Activated CD4-positive, alpha-beta T cell treated with anti-CD3 and anti-CD28 coated beads, Interleukin-2, amount 10 ng/mL, durations not matched to agents 24 days and 14 days (primary cell): ENCODE results near the gene UVRAG. TPM values are rescaled to one million over a fixed set of nuclear protein-coding genes. Genes with fewer than 3 reads are reported as not detected.
"Not testable (repeated sequence)": the region's sequence is repeated elsewhere in the genome, so short reads cannot be mapped to it uniquely, and the experiment has no call there.

Experiments
- DNase-seq: peaks from one replicate; pipeline ENCODE4 v3.0.0; 2022
- H3K27ac Mint-ChIP-seq: one replicate; pipeline ENCODE4 v1.8.0; 2022; ENCODE audit warnings: mild to moderate bottlenecking, mixed read lengths
- H3K27me3 Mint-ChIP-seq: one replicate; pipeline ENCODE4 v1.8.0; 2022; ENCODE audit warnings: mixed read lengths
- H3K36me3 Mint-ChIP-seq: one replicate; pipeline ENCODE4 v1.8.0; 2022; ENCODE audit warnings: low read depth, mild to moderate bottlenecking, mixed read lengths
- H3K4me1 Mint-ChIP-seq: one replicate; pipeline ENCODE4 v1.8.0; 2021; ENCODE audit warnings: mixed read lengths
- H3K4me3 Mint-ChIP-seq: one replicate; pipeline ENCODE4 v1.8.0; 2022; ENCODE audit warnings: mild to moderate bottlenecking, moderate library complexity, mixed read lengths
- H3K9me3 Mint-ChIP-seq: one replicate; pipeline ENCODE4 v1.8.0; 2021; ENCODE audit warnings: mixed read lengths
- intact Hi-C: fragments of 100-400 bp; cut with micrococcal nuclease; formaldehyde crosslinking; loops from one replicate; pipeline ENCODE4 v1.15.1; 2023
- total RNA-seq: library from RNA; stranded (reverse); gene quantifications from 2 replicates; pipeline ENCODE4 v1.2.3, GENCODE V29; 2022

Gene UVRAG
- total RNA-seq, 1 donor from 2014 or later = 19.2 TPM

- Mint-ChIP-seq H3K9me3 (no peaks in the 10 kb centered on the region), H3K27ac (no peak overlapping the region), H3K4me3 (no peak overlapping the region), H3K36me3 (peaks cover 5% of the 10 kb centered on the region), H3K4me1 (peaks cover 3% of the 10 kb centered on the region), H3K27me3 (no peaks in the 10 kb centered on the region)
- no peak for DNase-seq
- intact Hi-C loops = no loop called here
Observed at GRCh38 chr11:75921808-75922207, 106.8 kb downstream of the UVRAG start.

DNA sequence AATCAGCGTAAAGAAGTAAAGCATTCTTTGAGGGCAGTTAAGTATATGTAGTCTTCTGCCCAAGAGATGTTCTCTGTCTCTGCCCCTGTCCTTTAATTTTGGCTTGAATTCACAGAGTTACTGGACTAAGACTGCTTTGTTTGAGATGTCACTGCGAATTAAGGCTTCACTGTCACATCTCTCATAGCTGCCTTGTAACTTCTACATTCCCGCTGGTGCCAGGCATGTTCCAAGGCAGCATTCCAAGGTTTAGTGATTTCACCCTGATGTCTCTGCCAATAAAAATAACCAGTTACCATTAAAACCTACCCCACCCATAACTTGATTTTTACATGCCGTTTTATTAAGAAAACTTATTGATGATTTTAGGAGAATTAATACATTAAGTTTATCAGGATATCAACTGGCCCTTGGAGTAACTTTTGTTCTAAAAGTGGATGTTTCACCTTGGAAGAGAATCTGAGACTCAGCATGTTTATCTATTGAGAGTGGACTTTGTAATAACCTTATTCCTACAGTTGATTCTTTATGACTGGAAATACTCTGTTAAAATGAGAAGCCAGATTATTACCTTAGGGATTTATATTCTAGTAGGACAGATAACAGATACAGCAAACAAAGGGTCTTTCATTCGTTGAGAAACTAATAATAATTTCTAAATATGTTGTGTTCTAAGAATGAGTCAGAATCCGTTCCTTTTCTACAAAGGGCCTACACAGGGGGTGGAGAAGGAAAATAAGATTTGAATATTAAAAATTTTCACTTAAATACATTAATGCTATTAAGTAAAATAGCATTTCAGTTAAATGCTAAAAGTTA is 110.2 kb downstream of the UVRAG start:
- H3K4me3 Mint-ChIP-seq = no peak overlapping the region
- DNase-seq = no peak
- no peaks in the 10 kb centered on the region for H3K27me3 Mint-ChIP-seq
- H3K27ac Mint-ChIP-seq = no peak overlapping the region
- intact Hi-C loops = no loop called here
- peaks cover 3% of the 10 kb centered on the region for H3K4me1 Mint-ChIP-seq
- no peaks in the 10 kb centered on the region for H3K9me3 Mint-ChIP-seq
- peaks cover 2% of the 10 kb centered on the region for H3K36me3 Mint-ChIP-seq

- no peak for DNase-seq
- no peaks in the 10 kb centered on the region for H3K27me3 Mint-ChIP-seq
- no peak overlapping the region for H3K4me3 Mint-ChIP-seq
- intact Hi-C loops = no loop called here
- H3K4me1 Mint-ChIP-seq = peaks cover 3% of the 10 kb centered on the region
- H3K36me3 Mint-ChIP-seq = no peaks in the 10 kb centered on the region
- H3K27ac Mint-ChIP-seq = no peak overlapping the region
- H3K9me3 Mint-ChIP-seq = no peaks in the 10 kb centered on the region
Observed at GRCh38 chr11:75925785-75926164, 110.8 kb downstream of the UVRAG start.

DNA sequence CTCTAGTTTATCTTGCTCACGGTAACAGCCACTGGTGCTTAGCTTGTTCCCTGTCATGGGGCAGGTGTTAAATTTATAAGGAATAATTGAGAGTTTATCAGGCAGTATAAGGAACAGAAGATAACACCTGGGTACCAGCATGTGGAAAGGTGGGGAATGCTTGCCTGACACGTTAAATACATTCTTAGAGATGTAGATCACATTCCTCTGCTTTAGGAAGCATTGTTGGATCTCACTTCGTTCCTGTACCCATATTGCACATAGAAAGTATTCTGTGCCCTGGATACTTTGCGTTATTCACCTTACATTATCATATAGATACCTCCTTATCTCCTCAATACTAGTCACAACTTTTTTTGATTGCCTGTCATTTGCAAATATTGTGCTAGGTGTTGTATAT is 114.7 kb downstream of the UVRAG start:
- Mint-ChIP-seq H3K4me1 (no peaks in the 10 kb centered on the region), H3K27ac (no peak overlapping the region), H3K9me3 (no peaks in the 10 kb centered on the region), H3K27me3 (no peaks in the 10 kb centered on the region), H3K4me3 (no peak overlapping the region), H3K36me3 (peaks cover 2% of the 10 kb centered on the region)
- no peak for DNase-seq
- intact Hi-C loops = no loop called here

- Mint-ChIP-seq H3K9me3 (no peaks in the 10 kb centered on the region), H3K36me3 (peaks cover 2% of the 10 kb centered on the region), H3K27me3 (no peaks in the 10 kb centered on the region), H3K4me1 (no peaks in the 10 kb centered on the region), H3K27ac (no peak overlapping the region), H3K4me3 (no peak overlapping the region)
- intact Hi-C loops = no loop called here
- DNase-seq = no peak
Observed at GRCh38 chr11:75930534-75930933, 115.5 kb downstream of the UVRAG start.

DNA sequence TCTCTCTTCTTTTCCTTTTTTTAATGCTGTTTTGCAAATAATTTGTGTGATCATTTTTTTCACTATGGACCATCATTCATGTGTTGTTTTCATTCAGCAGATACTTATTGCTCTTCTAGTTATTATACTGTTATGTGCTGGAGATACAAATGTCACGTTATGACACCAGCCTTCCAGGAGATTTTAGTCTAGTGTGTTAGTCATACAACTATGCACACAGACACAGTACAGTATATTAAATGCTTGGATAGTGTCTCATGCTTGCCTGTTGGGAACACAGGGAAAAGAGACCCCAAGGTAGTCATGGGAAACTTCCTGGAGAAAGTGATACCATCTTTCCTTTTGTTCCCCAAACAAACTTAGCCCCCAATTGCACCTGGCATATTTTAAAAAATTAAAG is 116.1 kb downstream of the UVRAG start:
- Mint-ChIP-seq H3K27me3 (no peaks in the 10 kb centered on the region), H3K27ac (no peak overlapping the region), H3K9me3 (no peaks in the 10 kb centered on the region), H3K36me3 (peaks cover 2% of the 10 kb centered on the region), H3K4me3 (no peak overlapping the region), H3K4me1 (no peaks in the 10 kb centered on the region)
- DNase-seq = no peak
- intact Hi-C loops = no loop called here

- intact Hi-C loops, H3K4me3 Mint-ChIP-seq, H3K9me3 Mint-ChIP-seq, H3K27me3 Mint-ChIP-seq, H3K36me3 Mint-ChIP-seq, DNase-seq, H3K27ac Mint-ChIP-seq, H3K4me1 Mint-ChIP-seq: not testable (repeated sequence)
Observed at GRCh38 chr11:75933736-75934135, 118.7 kb downstream of the UVRAG start.

DNA sequence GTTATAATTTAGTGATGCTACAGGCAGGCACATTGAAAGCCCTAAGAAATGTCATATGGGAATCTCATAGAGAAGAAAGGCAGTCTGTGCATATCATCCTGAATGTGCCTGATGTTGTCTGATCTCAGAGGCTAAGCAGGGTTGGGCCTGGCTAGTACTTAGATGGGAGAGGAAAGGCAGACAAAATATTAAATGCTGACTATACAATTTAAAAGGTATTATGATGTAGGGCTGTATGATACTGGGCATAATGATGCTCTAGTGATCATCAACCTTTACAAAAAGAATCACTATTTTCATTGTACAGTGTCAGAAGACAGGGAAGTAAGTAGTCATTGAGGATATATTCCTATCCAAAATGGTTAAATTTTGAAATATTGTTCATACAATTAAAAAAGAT is 119.8 kb downstream of the UVRAG start:
- H3K9me3 Mint-ChIP-seq = no peaks in the 10 kb centered on the region
- H3K27ac Mint-ChIP-seq = no peak overlapping the region
- intact Hi-C loops = no loop called here
- H3K36me3 Mint-ChIP-seq = peaks cover 2% of the 10 kb centered on the region
- no peak for DNase-seq
- no peak overlapping the region for H3K4me3 Mint-ChIP-seq
- no peaks in the 10 kb centered on the region for H3K27me3 Mint-ChIP-seq
- H3K4me1 Mint-ChIP-seq = peaks cover under 1% of the 10 kb centered on the region

GRCh38 chr11:75938543-75938942 is 123.5 kb downstream of the UVRAG start:
- intact Hi-C loops = no loop called here
- DNase-seq = no peak
- H3K27me3 Mint-ChIP-seq = no peaks in the 10 kb centered on the region
- H3K9me3 Mint-ChIP-seq = no peaks in the 10 kb centered on the region
- H3K36me3 Mint-ChIP-seq = peaks cover 2% of the 10 kb centered on the region
- no peak overlapping the region for H3K4me3 Mint-ChIP-seq
- peaks cover 2% of the 10 kb centered on the region for H3K4me1 Mint-ChIP-seq
- H3K27ac Mint-ChIP-seq = no peak overlapping the region

- Mint-ChIP-seq H3K4me3 (no peak overlapping the region), H3K9me3 (no peaks in the 10 kb centered on the region), H3K27ac (no peak overlapping the region), H3K36me3 (no peaks in the 10 kb centered on the region), H3K4me1 (peaks cover 2% of the 10 kb centered on the region), H3K27me3 (no peaks in the 10 kb centered on the region)
- intact Hi-C loops = no loop called here
- no peak for DNase-seq
Observed at GRCh38 chr11:75939516-75939915, 124.5 kb downstream of the UVRAG start.

DNA sequence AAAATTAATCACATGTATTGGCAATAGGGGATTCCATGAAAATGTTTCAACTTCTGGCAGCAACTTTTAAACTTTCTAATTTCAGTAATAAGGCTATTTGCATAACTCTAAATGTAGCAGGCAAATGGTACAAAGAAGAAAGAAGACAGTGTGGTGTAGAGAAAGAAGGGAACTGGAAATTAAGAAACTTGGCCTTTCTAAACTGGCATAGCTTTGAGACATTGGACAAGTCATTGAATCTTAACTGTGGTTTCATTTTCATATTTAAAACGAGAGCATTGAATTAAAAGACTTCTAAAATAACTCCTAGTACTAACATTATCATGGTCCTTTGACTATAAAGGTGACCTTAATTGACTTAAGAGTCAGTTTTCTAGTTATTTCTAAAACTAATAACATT is 125.0 kb downstream of the UVRAG start:
- DNase-seq = no peak
- Mint-ChIP-seq H3K9me3 (no peaks in the 10 kb centered on the region), H3K27me3 (no peaks in the 10 kb centered on the region), H3K4me3 (no peak overlapping the region), H3K4me1 (peaks cover 2% of the 10 kb centered on the region), H3K27ac (no peak overlapping the region), H3K36me3 (no peaks in the 10 kb centered on the region)
- intact Hi-C loops = no loop called here

GRCh38 chr11:75940911-75941310 is 125.9 kb downstream of the UVRAG start:
- no peak for DNase-seq
- no peak overlapping the region for H3K27ac Mint-ChIP-seq
- peaks cover 2% of the 10 kb centered on the region for H3K4me1 Mint-ChIP-seq
- H3K4me3 Mint-ChIP-seq = no peak overlapping the region
- no peaks in the 10 kb centered on the region for H3K27me3 Mint-ChIP-seq
- H3K9me3 Mint-ChIP-seq = no peaks in the 10 kb centered on the region
- intact Hi-C loops = no loop called here
- no peaks in the 10 kb centered on the region for H3K36me3 Mint-ChIP-seq

DNA sequence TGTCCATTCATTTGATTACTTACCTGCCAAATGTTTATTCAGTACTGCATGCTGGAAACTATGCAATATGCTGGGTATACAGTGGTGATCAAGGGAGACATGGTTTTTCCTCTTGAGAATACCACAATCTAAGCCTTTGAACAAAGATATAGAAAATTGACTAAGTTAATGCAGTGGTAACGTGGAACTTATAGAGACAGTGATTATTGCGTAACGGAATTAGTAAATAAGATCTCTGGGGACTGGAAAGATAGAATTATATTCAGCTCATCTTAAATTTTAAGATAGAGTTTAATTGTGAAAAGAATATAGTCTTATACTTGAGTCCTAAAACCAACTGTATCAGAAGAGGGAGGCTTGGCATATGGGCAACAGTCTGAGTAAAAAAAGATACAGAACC is 129.5 kb downstream of the UVRAG start:
- DNase-seq = no peak
- intact Hi-C loops = no loop called here
- Mint-ChIP-seq H3K4me3 (no peak overlapping the region), H3K36me3 (no peaks in the 10 kb centered on the region), H3K27me3 (no peaks in the 10 kb centered on the region), H3K9me3 (no peaks in the 10 kb centered on the region), H3K27ac (no peak overlapping the region), H3K4me1 (peaks cover 2% of the 10 kb centered on the region)

- Mint-ChIP-seq H3K36me3 (no peaks in the 10 kb centered on the region), H3K4me1 (no peaks in the 10 kb centered on the region), H3K27me3 (no peaks in the 10 kb centered on the region), H3K4me3 (no peak overlapping the region), H3K9me3 (no peaks in the 10 kb centered on the region), H3K27ac (no peak overlapping the region)
- no peak for DNase-seq
- intact Hi-C loops = no loop called here
Observed at GRCh38 chr11:75945446-75945845, 130.4 kb downstream of the UVRAG start.

GRCh38 chr11:75945947-75946346 is 130.9 kb downstream of the UVRAG start:
- Mint-ChIP-seq H3K27me3 (no peaks in the 10 kb centered on the region), H3K4me3 (no peak overlapping the region), H3K4me1 (no peaks in the 10 kb centered on the region), H3K36me3 (no peaks in the 10 kb centered on the region), H3K27ac (no peak overlapping the region), H3K9me3 (no peaks in the 10 kb centered on the region)
- intact Hi-C loops = no loop called here
- DNase-seq = no peak
